ENCODE data around the gene ZBTB7C.

DNA sequence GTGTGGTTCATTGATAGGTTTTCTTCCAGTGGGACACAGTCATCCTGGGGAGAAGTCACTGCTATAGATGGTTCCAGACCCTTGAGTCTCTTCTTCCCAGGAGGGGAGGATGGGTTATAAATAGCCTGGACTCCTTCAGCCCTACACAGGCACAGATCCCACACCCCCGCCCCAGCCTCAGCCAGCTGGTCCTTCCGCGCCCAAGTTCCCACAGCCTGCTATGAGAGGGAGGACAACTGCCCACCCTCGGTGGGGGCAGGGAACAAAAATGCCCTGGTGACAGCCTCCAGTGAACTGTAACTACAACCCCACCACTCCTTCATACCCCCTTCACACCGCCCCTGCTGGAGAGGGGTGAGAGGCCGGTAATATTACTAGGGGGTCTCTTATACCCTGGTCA, 3.2 kb downstream of the ZBTB7C start:
- TF ChIP-seq, protein P1, sequence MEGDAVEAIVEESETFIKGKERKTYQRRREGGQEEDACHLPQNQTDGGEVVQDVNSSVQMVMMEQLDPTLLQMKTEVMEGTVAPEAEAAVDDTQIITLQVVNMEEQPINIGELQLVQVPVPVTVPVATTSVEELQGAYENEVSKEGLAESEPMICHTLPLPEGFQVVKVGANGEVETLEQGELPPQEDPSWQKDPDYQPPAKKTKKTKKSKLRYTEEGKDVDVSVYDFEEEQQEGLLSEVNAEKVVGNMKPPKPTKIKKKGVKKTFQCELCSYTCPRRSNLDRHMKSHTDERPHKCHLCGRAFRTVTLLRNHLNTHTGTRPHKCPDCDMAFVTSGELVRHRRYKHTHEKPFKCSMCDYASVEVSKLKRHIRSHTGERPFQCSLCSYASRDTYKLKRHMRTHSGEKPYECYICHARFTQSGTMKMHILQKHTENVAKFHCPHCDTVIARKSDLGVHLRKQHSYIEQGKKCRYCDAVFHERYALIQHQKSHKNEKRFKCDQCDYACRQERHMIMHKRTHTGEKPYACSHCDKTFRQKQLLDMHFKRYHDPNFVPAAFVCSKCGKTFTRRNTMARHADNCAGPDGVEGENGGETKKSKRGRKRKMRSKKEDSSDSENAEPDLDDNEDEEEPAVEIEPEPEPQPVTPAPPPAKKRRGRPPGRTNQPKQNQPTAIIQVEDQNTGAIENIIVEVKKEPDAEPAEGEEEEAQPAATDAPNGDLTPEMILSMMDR (IDR thresholded peaks at IDR 0.05) = no peak
- no peak for TF ChIP-seq EZH2 (IDR thresholded peaks at IDR 0.05)
